ENCODE measurements around the gene NUCKS1. TPM values are rescaled to one million over a fixed set of nuclear protein-coding genes. Genes with fewer than 3 reads are reported as not detected.

NUCKS1 gene
- total RNA-seq, 1 experiment from 2014 or later, result 427 TPM

GRCh38 chr1:205665201-205666045 is 84.6 kb downstream of the NUCKS1 start:
- no CpG with 5 or more reads among the region's 9 CpGs for WGBS (ENCODE audit: extremely low coverage, insufficient read length, low lambda C conversion rate)
- no peak for DNase-seq
- TF ChIP-seq CTCF (conservative IDR thresholded peaks at IDR 0.05), result no peak

More at GRCh38 chr1:205665201-205666045, 84.6 kb downstream of the NUCKS1 start:
- Mint-ChIP-seq H3K36me3 (ENCODE audit: insufficient read depth in 1 of 3, low read depth in 3 of 3) (peaks cover 4 to 32% (median 21%) of the 10 kb centered on the region in 3 experiments; a peak in 6 of 7 replicates), H3K9me3 (no peaks in the 10 kb centered on the region), H3K27me3 (ENCODE audit: low read depth) (no peaks in the 10 kb centered on the region), H3K4me1 (peaks cover 62 to 72% of the 10 kb centered on the region in 2 experiments), H3K27ac (peak overlapping the region in 2 of 3 experiments; percentile 30 to 86; a peak in 4 of 7 replicates), H3K4me3 (no peak overlapping the region; a peak in 1 of 5 replicates)
- Histone ChIP-seq H4K8ac (replicated peaks; ENCODE audit: insufficient read length, low read depth, low read length) (no peak overlapping the region), H3K23me2 (ENCODE audit: insufficient read length, low read depth, low read length, poor library complexity, severe bottlenecking) (no peaks in the 10 kb centered on the region), H2BK20ac (ENCODE audit: low read depth, low read length, poor library complexity, severe bottlenecking) (no peak overlapping the region), H3K4me1 (ENCODE audit: insufficient read depth, low read length) (peaks cover 9% of the 10 kb centered on the region; the same call in 1 of the 2 replicates), H3K56ac (ENCODE audit: insufficient read length, low read depth, low read length) (no peak overlapping the region), H2AK5ac (ENCODE audit: insufficient read length, low read length) (no peak overlapping the region), H3T11ph (ENCODE audit: low read length) (no peak overlapping the region), H2AFZ (ENCODE audit: low read length) (no peak overlapping the region), H3K9me3 (ENCODE audit: control insufficient read depth, low read depth, low read length) (no peaks in the 10 kb centered on the region), H2BK5ac (ENCODE audit: insufficient read length, low read length) (no peak overlapping the region), H3K4me2 (ENCODE audit: insufficient read depth, insufficient read length, low read length) (no peak overlapping the region), H3K27ac (ENCODE audit: insufficient read length, low read depth, low read length) (no peak overlapping the region), H4K91ac (ENCODE audit: insufficient read length, low read depth, low read length) (no peak overlapping the region), H2BK120ac (ENCODE audit: low read depth, low read length, poor library complexity, severe bottlenecking) (no peak overlapping the region), H3K9ac (ENCODE audit: extremely low read depth, insufficient read length, low read length) (no peak overlapping the region), H4K20me1 (ENCODE audit: control insufficient read depth, insufficient read depth, insufficient read length) (no peaks in the 10 kb centered on the region), H3K14ac (ENCODE audit: insufficient read depth, low read length) (no peak overlapping the region), H3K4ac (ENCODE audit: low read depth, low read length) (no peak overlapping the region), H4K5ac (ENCODE audit: insufficient read length, low read depth, low read length) (no peak overlapping the region), H2BK15ac (ENCODE audit: low read depth, low read length) (no peak overlapping the region), H3K79me1 (ENCODE audit: insufficient read depth, low read depth, low read length, poor library complexity, severe bottlenecking) (no peaks in the 10 kb centered on the region), H3K79me2 (ENCODE audit: insufficient read depth, low read length) (peaks cover 2% of the 10 kb centered on the region; the same call in 1 of the 2 replicates), H2BK12ac (ENCODE audit: insufficient read length, low read depth, low read length) (no peak overlapping the region), H3K23ac (ENCODE audit: insufficient read length, low read depth, low read length) (no peak overlapping the region), H3K27me3 (ENCODE audit: insufficient read depth, low read length) (no peaks in the 10 kb centered on the region), H3K18ac (ENCODE audit: insufficient read length, low read depth, low read length) (no peak overlapping the region)

All from H9 (cell line).